ENCODE data around the gene GSAP. TPM values are rescaled to one million over a fixed set of nuclear protein-coding genes. Genes with fewer than 3 reads are reported as not detected.
"Not testable (repeated sequence)": the region's sequence is repeated elsewhere in the genome, so short reads cannot be mapped to it uniquely, and the experiment has no call there.

GSAP gene, protein sequence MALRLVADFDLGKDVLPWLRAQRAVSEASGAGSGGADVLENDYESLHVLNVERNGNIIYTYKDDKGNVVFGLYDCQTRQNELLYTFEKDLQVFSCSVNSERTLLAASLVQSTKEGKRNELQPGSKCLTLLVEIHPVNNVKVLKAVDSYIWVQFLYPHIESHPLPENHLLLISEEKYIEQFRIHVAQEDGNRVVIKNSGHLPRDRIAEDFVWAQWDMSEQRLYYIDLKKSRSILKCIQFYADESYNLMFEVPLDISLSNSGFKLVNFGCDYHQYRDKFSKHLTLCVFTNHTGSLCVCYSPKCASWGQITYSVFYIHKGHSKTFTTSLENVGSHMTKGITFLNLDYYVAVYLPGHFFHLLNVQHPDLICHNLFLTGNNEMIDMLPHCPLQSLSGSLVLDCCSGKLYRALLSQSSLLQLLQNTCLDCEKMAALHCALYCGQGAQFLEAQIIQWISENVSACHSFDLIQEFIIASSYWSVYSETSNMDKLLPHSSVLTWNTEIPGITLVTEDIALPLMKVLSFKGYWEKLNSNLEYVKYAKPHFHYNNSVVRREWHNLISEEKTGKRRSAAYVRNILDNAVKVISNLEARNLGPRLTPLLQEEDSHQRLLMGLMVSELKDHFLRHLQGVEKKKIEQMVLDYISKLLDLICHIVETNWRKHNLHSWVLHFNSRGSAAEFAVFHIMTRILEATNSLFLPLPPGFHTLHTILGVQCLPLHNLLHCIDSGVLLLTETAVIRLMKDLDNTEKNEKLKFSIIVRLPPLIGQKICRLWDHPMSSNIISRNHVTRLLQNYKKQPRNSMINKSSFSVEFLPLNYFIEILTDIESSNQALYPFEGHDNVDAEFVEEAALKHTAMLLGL
- 9.9 and 10.9 TPM in 2 replicates for total RNA-seq
- long read RNA-seq, partial matches to known transcripts = 1 of 12 reads
- long read RNA-seq, other reads (novel, unspliced or antisense) = 9 of 12 reads

DNA sequence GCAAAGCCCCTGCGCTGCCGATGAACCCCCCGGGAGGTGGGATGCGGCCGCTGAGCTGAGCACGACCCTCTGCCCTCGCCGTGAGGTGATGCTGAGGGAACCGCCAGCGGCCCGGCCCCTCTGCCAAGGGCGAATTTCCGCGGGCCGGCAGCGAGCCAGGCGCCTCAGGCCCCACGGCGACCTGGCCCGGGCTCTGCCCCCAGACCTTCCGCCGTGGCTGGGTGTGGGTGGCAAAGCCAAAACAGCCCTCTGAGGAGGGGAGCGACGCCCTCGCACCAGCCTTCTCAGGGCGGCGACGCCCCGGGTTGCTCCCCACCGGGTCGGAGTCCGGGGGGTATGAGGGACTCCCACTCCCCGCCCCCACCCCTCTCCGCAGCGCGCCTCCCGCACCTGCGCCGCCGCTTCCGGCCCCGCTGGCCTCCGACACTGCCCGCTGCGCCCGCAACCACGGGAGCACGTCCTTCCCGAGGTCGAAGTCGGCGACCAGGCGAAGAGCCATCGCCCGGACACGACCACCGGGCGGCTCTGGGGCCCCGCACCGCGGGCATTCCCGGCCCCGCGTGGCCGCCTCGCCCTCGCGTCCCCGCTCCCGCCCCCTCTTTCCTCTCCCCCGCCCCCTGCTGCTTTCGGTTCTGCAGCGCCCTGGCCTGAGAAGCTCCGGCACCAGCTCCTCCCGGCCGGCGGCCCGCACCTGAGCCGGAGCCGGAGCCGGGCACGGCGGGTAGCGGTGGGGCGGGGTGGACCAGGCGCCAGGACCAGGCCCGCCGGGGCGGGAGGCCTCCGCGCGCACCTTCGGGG is at the start of gene GSAP:
GSAP (minus strand) TSS at position 527 of the 798 bp plus-strand sequence; CDS start at position 499, 28 bp downstream.
- no peaks in the 10 kb centered on the region for H3K9me3 Mint-ChIP-seq (ENCODE audit: low read depth)
- H3K36me3 Mint-ChIP-seq (ENCODE audit: insufficient read depth) = no peaks in the 10 kb centered on the region
- TF ChIP-seq, protein P1, sequence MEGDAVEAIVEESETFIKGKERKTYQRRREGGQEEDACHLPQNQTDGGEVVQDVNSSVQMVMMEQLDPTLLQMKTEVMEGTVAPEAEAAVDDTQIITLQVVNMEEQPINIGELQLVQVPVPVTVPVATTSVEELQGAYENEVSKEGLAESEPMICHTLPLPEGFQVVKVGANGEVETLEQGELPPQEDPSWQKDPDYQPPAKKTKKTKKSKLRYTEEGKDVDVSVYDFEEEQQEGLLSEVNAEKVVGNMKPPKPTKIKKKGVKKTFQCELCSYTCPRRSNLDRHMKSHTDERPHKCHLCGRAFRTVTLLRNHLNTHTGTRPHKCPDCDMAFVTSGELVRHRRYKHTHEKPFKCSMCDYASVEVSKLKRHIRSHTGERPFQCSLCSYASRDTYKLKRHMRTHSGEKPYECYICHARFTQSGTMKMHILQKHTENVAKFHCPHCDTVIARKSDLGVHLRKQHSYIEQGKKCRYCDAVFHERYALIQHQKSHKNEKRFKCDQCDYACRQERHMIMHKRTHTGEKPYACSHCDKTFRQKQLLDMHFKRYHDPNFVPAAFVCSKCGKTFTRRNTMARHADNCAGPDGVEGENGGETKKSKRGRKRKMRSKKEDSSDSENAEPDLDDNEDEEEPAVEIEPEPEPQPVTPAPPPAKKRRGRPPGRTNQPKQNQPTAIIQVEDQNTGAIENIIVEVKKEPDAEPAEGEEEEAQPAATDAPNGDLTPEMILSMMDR (IDR thresholded peaks at IDR 0.05; ENCODE audit: unreplicated experiment) = no peak
- H3K27ac Mint-ChIP-seq = peak within 1 kb of the TSS; percentile 83
- peak within 1 kb of the TSS; percentile 73 for H3K4me3 Mint-ChIP-seq (ENCODE audit: low read depth)
- H3K27me3 Mint-ChIP-seq = peaks cover 22% of the 10 kb centered on the region
- DNase-seq (ENCODE audit: low spot score, unreplicated experiment) = peak; percentile 42
- H3K4me1 Mint-ChIP-seq (ENCODE audit: low read depth) = peaks cover 3% of the 10 kb centered on the region

DNA sequence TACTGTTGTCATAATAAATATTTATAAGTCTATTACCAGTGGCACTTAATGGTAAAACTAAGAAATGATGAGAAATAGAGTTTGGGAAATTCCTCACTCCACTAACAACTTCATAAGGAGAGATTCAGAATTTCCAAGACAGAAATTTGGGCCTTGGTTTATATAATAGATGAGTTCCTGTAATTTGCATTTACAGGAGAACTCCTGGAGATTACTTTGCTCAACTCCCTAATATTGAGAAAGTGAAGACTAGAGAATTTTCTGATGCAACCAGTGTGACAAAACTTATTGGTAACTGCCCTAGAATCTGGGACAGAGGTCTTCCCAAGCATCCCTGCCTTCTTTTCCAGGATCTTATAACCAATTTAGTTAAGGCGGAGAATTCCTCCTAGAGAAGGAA is 49.1 kb upstream of the GSAP start:
- no peak overlapping the region for H3K4me3 Mint-ChIP-seq (ENCODE audit: low read depth)
- TF ChIP-seq, protein P1 (IDR thresholded peaks at IDR 0.05; ENCODE audit: unreplicated experiment) = no peak
- peaks cover 10% of the 10 kb centered on the region for H3K9me3 Mint-ChIP-seq (ENCODE audit: low read depth)
- no peaks in the 10 kb centered on the region for H3K4me1 Mint-ChIP-seq (ENCODE audit: low read depth)
- DNase-seq (ENCODE audit: low spot score, unreplicated experiment) = no peak
- H3K27me3 Mint-ChIP-seq = peaks cover 8% of the 10 kb centered on the region
- H3K36me3 Mint-ChIP-seq (ENCODE audit: insufficient read depth) = no peaks in the 10 kb centered on the region
- no peak overlapping the region for H3K27ac Mint-ChIP-seq

DNA sequence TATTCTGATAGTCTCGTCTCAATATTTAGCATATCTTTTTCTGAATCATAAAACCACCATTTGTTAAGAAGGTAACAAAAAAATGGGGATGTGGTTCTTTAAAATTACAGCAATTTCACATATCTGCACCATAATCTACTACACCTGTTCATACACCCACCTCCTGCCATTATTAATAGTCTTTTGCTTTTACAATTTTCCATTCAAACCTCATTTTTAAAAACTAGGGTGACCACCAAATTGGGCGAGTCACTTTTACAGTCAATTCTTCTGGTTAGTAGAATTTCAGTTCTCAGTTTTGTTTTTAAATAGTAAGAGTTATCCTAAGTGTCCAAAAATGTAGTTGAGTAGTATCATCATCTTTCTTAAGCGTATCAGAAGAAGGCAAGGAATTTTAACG is 48.4 kb upstream of the GSAP start:
- peaks cover 8% of the 10 kb centered on the region for H3K27me3 Mint-ChIP-seq
- H3K36me3 Mint-ChIP-seq (ENCODE audit: insufficient read depth) = no peaks in the 10 kb centered on the region
- DNase-seq (ENCODE audit: low spot score, unreplicated experiment) = no peak
- H3K27ac Mint-ChIP-seq = no peak overlapping the region
- H3K4me3 Mint-ChIP-seq (ENCODE audit: low read depth) = no peak overlapping the region
- TF ChIP-seq, protein P1 (IDR thresholded peaks at IDR 0.05; ENCODE audit: unreplicated experiment) = no peak
- no peaks in the 10 kb centered on the region for H3K4me1 Mint-ChIP-seq (ENCODE audit: low read depth)
- H3K9me3 Mint-ChIP-seq (ENCODE audit: low read depth) = peaks cover 5% of the 10 kb centered on the region

DNA sequence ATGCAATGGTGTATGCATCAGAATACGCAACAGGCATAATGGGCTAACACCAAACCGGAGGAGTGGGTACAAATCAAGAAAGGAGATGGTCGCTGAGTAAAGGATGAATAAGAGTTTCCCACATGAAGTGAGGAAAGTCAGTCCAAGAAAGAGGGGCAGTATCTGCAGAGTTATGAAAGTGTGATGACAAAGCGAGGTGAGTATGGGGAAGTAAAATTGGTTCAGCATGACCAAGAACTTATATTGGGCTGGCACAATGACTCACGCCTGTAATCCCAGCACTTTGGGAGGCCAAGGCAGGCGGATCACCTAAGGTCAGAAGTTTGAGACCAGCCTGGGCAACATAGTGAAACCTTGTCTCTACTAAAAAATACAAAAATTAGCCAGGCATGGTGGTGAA is 47.5 kb upstream of the GSAP start:
- not testable (repeated sequence) for H3K36me3 Mint-ChIP-seq (ENCODE audit: insufficient read depth); DNase-seq (ENCODE audit: low spot score, unreplicated experiment); H3K9me3 Mint-ChIP-seq (ENCODE audit: low read depth); H3K4me1 Mint-ChIP-seq (ENCODE audit: low read depth); H3K27ac Mint-ChIP-seq; H3K27me3 Mint-ChIP-seq; H3K4me3 Mint-ChIP-seq (ENCODE audit: low read depth)

DNA sequence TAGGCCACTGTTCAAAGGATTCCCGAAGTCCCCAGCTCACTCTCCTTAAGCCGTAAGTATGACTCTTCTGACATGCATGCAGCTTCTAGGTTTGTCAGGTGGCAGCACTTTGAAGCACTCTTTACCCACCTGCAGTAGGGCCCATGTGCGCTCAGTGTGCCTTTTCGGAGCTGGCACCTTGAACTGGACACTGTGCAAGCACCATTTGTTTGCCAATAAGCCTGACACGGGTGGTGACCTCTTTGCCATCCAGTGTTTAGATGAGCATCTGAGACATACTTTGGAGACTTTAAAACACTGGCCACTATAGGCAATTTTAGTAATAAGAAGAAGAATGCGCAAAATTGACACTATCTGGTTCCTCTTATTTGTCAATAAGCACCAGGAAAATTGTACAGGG is 45.7 kb upstream of the GSAP start:
- H3K27me3 Mint-ChIP-seq = peaks cover 8% of the 10 kb centered on the region
- peak overlapping the region; percentile 10 for H3K27ac Mint-ChIP-seq
- peaks cover 7% of the 10 kb centered on the region for H3K4me1 Mint-ChIP-seq (ENCODE audit: low read depth)
- TF ChIP-seq, protein P1 (IDR thresholded peaks at IDR 0.05; ENCODE audit: unreplicated experiment) = no peak
- no peak overlapping the region for H3K4me3 Mint-ChIP-seq (ENCODE audit: low read depth)
- DNase-seq (ENCODE audit: low spot score, unreplicated experiment) = no peak
- peaks cover 4% of the 10 kb centered on the region for H3K9me3 Mint-ChIP-seq (ENCODE audit: low read depth)
- H3K36me3 Mint-ChIP-seq (ENCODE audit: insufficient read depth) = no peaks in the 10 kb centered on the region

Data from progenitor cell of endocrine pancreas (in vitro differentiated cells).